Ectodermal cell (in vitro differentiated cells): ENCODE measurements around the gene SPDYA.
"Not testable (repeated sequence)": the region's sequence is repeated elsewhere in the genome, so short reads cannot be mapped to it uniquely, and the experiment has no call there.

ENCODE experiments used
- H3K27ac ChIP-seq: 2 replicates; pipeline ENCODE4 v1.7.0; 2013; ENCODE audit warnings: mild to moderate bottlenecking, low read depth, low read length; ENCODE audit not compliant: insufficient read depth, poor library complexity, severe bottlenecking
- H3K27me3 ChIP-seq: 2 replicates; pipeline ENCODE4 v1.7.0; 2013; ENCODE audit warnings: mild to moderate bottlenecking, low read length; ENCODE audit not compliant: insufficient read depth, control insufficient read depth, poor library complexity, severe bottlenecking
- H3K36me3 ChIP-seq: one replicate; pipeline ENCODE4 v1.7.0; 2013; ENCODE audit warnings: low read length; ENCODE audit not compliant: control insufficient read depth, insufficient read depth
- H3K4me1 ChIP-seq: one replicate; pipeline ENCODE4 v1.7.0; 2013; ENCODE audit warnings: low read length; ENCODE audit not compliant: control insufficient read depth, insufficient read depth
- H3K4me3 ChIP-seq: 2 replicates; pipeline ENCODE4 v1.7.0; 2013; ENCODE audit warnings: low read depth, low read length, control low read depth; ENCODE audit not compliant: insufficient read depth
- H3K9me3 ChIP-seq: 2 replicates; pipeline ENCODE4 v1.7.0; 2013; ENCODE audit warnings: mild to moderate bottlenecking, low read length, moderate library complexity; ENCODE audit not compliant: control insufficient read depth
- WGBS, 2 experiments: methylation state at CpG; one replicate each; pipeline ENCODE4 v1.1.7; 2013; ENCODE audit warnings: missing lambda C conversion rate in 2 of 2; 5-methylcytosine and 5-hydroxymethylcytosine counted together

The SPDYA gene

GRCh38 chr2:28779001-28779400 is 31.6 kb upstream of the SPDYA start:
- Histone ChIP-seq H3K4me1 (no peaks in the 10 kb centered on the region), H3K27ac (no peak overlapping the region), H3K4me3 (no peak overlapping the region), H3K36me3 (peaks cover 29% of the 10 kb centered on the region), H3K27me3 (no peaks in the 10 kb centered on the region), H3K9me3 (no peaks in the 10 kb centered on the region)
- WGBS, 2 experiments, result 98 to 100% methylated on average over 2 of the region's 2 CpGs

- 90 to 100% methylated on average over 2 of the region's 2 CpGs for WGBS, 2 experiments
- Histone ChIP-seq H3K9me3 (no peaks in the 10 kb centered on the region), H3K4me1 (no peaks in the 10 kb centered on the region), H3K36me3 (peaks cover 38% of the 10 kb centered on the region), H3K27ac (no peak overlapping the region), H3K4me3 (no peak overlapping the region), H3K27me3 (no peaks in the 10 kb centered on the region)
These were observed 30.1 kb upstream of the SPDYA start for GRCh38 chr2:28780496-28780895.

- no peaks in the 10 kb centered on the region for H3K4me1 ChIP-seq
These were observed 28.2 kb upstream of the SPDYA start for GRCh38 chr2:28782423-28782822.

GRCh38 chr2:28784570-28784969 is 26.1 kb upstream of the SPDYA start:
- H3K27me3 ChIP-seq, H3K27ac ChIP-seq, H3K9me3 ChIP-seq, H3K4me3 ChIP-seq, H3K4me1 ChIP-seq: not testable (repeated sequence)
- peaks cover 57% of the 10 kb centered on the region for H3K36me3 ChIP-seq
- 93 to 95% methylated on average over 7 of the region's 7 CpGs for WGBS, 2 experiments

More at GRCh38 chr2:28782423-28782822, 28.2 kb upstream of the SPDYA start:
- Histone ChIP-seq H3K27ac (no peak overlapping the region), H3K4me3 (no peak overlapping the region), H3K27me3 (no peaks in the 10 kb centered on the region), H3K9me3 (no peaks in the 10 kb centered on the region), H3K36me3 (peaks cover 47% of the 10 kb centered on the region)
- 76 to 84% methylated on average over 3 of the region's 3 CpGs for WGBS, 2 experiments

GRCh38 chr2:28796620-28797019 is 14.0 kb upstream of the SPDYA start:
- 96% methylated on average over 4 of the region's 4 CpGs for WGBS, 2 experiments
- Histone ChIP-seq H3K27ac (no peak overlapping the region), H3K27me3 (no peaks in the 10 kb centered on the region), H3K4me1 (no peaks in the 10 kb centered on the region), H3K4me3 (no peak overlapping the region), H3K36me3 (peaks cover 14% of the 10 kb centered on the region), H3K9me3 (no peaks in the 10 kb centered on the region)

- Histone ChIP-seq H3K4me1 (no peaks in the 10 kb centered on the region), H3K27ac (no peak overlapping the region), H3K36me3 (no peaks in the 10 kb centered on the region), H3K4me3 (no peak overlapping the region), H3K27me3 (no peaks in the 10 kb centered on the region), H3K9me3 (no peaks in the 10 kb centered on the region)
- WGBS, 2 experiments, result 87 to 94% methylated on average over 3 of the region's 3 CpGs
These were observed 8.9 kb upstream of the SPDYA start for GRCh38 chr2:28801726-28802125.

GRCh38 chr2:28802975-28803429 is 7.6 kb upstream of the SPDYA start:
- no peak overlapping the region for H3K4me3 ChIP-seq
- H3K36me3 ChIP-seq, result no peaks in the 10 kb centered on the region
- no peak overlapping the region for H3K27ac ChIP-seq
- WGBS, 2 experiments, result 89 to 99% methylated on average over 2 to 4 of the region's 4 CpGs
- no peaks in the 10 kb centered on the region for H3K9me3 ChIP-seq
- no peaks in the 10 kb centered on the region for H3K4me1 ChIP-seq
- H3K27me3 ChIP-seq, result no peaks in the 10 kb centered on the region

- no peak overlapping the region for H3K4me3 ChIP-seq
- H3K27me3 ChIP-seq, result peaks cover 13% of the 10 kb centered on the region
- no peaks in the 10 kb centered on the region for H3K4me1 ChIP-seq
- WGBS, 2 experiments, result 78 to 81% methylated on average over 10 of the region's 10 CpGs
- no peaks in the 10 kb centered on the region for H3K36me3 ChIP-seq
- H3K9me3 ChIP-seq, result no peaks in the 10 kb centered on the region
- H3K27ac ChIP-seq, result no peak overlapping the region
These were observed 707 bp upstream of the SPDYA start for GRCh38 chr2:28809927-28810326.

- H3K9me3 ChIP-seq, result no peaks in the 10 kb centered on the region
- no peaks in the 10 kb centered on the region for H3K27me3 ChIP-seq
- 89 to 93% methylated on average over 2 to 3 of the region's 3 CpGs for WGBS, 2 experiments
- H3K4me3 ChIP-seq, result no peak overlapping the region
- H3K36me3 ChIP-seq, result no peaks in the 10 kb centered on the region
- H3K27ac ChIP-seq, result no peak overlapping the region
- no peaks in the 10 kb centered on the region for H3K4me1 ChIP-seq
These were observed 7.4 kb downstream of the SPDYA start for GRCh38 chr2:28818053-28818452.

GRCh38 chr2:28821295-28821958 is 10.8 kb downstream of the SPDYA start:
- WGBS, 2 experiments, result 14 to 16% methylated on average over 7 of the region's 8 CpGs
- Histone ChIP-seq H3K4me1 (no peaks in the 10 kb centered on the region), H3K9me3 (no peaks in the 10 kb centered on the region), H3K27ac (no peak overlapping the region), H3K27me3 (no peaks in the 10 kb centered on the region), H3K4me3 (no peak overlapping the region), H3K36me3 (no peaks in the 10 kb centered on the region)

- Histone ChIP-seq H3K27ac (no peak overlapping the region), H3K27me3 (no peaks in the 10 kb centered on the region), H3K4me3 (no peak overlapping the region), H3K9me3 (no peaks in the 10 kb centered on the region), H3K36me3 (no peaks in the 10 kb centered on the region), H3K4me1 (no peaks in the 10 kb centered on the region)
These were observed 11.4 kb downstream of the SPDYA start for GRCh38 chr2:28822036-28822435.
